NCI-H510A treated with DMSO at 0.1 percent for 48 hours (cell line): ENCODE results near the gene TMEM259.

Experiments used
- DNase-seq: peaks from one replicate; lab custom pipeline; 2025; lab: John Stamatoyannopoulos, UW

Gene TMEM259

GRCh38 chr19:1002600-1002999 is 18.3 kb downstream of the TMEM259 start:
- DNase-seq, result no peak

- no peak for DNase-seq
Observed at GRCh38 chr19:1001538-1002166, 19.3 kb downstream of the TMEM259 start.

- no peak for DNase-seq
Observed at GRCh38 chr19:1000591-1001537, 20.1 kb downstream of the TMEM259 start.

GRCh38 chr19:1000095-1000494 is 20.8 kb downstream of the TMEM259 start, which contains the start of gene GRIN3B:
GRIN3B (plus strand) TSS chr19:1000419; CDS start chr19:1000438, 19 bp downstream.
- DNase-seq, result no peak

GRCh38 chr19:999379-999719 is 21.6 kb downstream of the TMEM259 start:
- DNase-seq, result no peak

- DNase-seq, result no peak
Observed at GRCh38 chr19:998064-998463, 22.9 kb downstream of the TMEM259 start.

GRCh38 chr19:996051-996838 is 24.7 kb downstream of the TMEM259 start:
- DNase-seq, result no peak

- DNase-seq, result no peak
Observed at GRCh38 chr19:995051-995827, 25.7 kb downstream of the TMEM259 start.

- no peak for DNase-seq
Observed at GRCh38 chr19:994516-994915, 26.4 kb downstream of the TMEM259 start.

GRCh38 chr19:993831-994393 is 27.0 kb downstream of the TMEM259 start:
- no peak for DNase-seq

- no peak for DNase-seq
Observed at GRCh38 chr19:993361-993830, 27.5 kb downstream of the TMEM259 start.

- DNase-seq, result no peak
Observed at GRCh38 chr19:992670-993055, 28.3 kb downstream of the TMEM259 start.

GRCh38 chr19:991932-992669 is 28.8 kb downstream of the TMEM259 start:
- DNase-seq, result no peak

- DNase-seq, result no peak
Observed at GRCh38 chr19:991174-991931, 29.6 kb downstream of the TMEM259 start.

GRCh38 chr19:990746-991145 is 30.2 kb downstream of the TMEM259 start:
- no peak for DNase-seq

- no peak for DNase-seq
Observed at GRCh38 chr19:990119-990571, 30.8 kb downstream of the TMEM259 start.

GRCh38 chr19:989381-990081 is 31.4 kb downstream of the TMEM259 start:
- no peak for DNase-seq

GRCh38 chr19:988510-988909 is 32.4 kb downstream of the TMEM259 start:
- no peak for DNase-seq

- DNase-seq, result no peak
Observed at GRCh38 chr19:988081-988480, 32.8 kb downstream of the TMEM259 start.
